Liver (tissue), 3 donors: ENCODE data around the gene C11orf97.

Experiments
- EGR1 ChIP-seq, 2 donors: IDR thresholded peaks; 2 replicates each; pipeline ENCODE4 v1.6.1; 2016 to 2018; ENCODE audit warnings: antibody characterized with exemption in 2 of 2, low read depth in 2 of 2
- GABPA ChIP-seq, 2 donors: IDR thresholded peaks in 1 of 2; conservative IDR thresholded peaks in 1 of 2; 2 replicates each; pipeline ENCODE4 v1.6.1; 2016; ENCODE audit warnings: antibody characterized with exemption in 2 of 2, mild to moderate bottlenecking in 1 of 2, moderate library complexity in 1 of 2
- HNF4G ChIP-seq: IDR thresholded peaks from 2 replicates; pipeline ENCODE4 v1.6.1; 2016; ENCODE audit warnings: antibody characterized with exemption
- JUND ChIP-seq, 2 donors: IDR thresholded peaks; 2 replicates each; pipeline ENCODE4 v1.6.1; 2016; ENCODE audit warnings: antibody characterized with exemption in 2 of 2
- RAD21 ChIP-seq, 2 donors: IDR thresholded peaks; 2 replicates each; pipeline ENCODE4 v1.6.1; 2016; ENCODE audit warnings: antibody characterized with exemption in 2 of 2, mild to moderate bottlenecking in 2 of 2
- RXRA ChIP-seq, 2 donors: IDR thresholded peaks; 2 replicates each; pipeline ENCODE4 v1.6.1; 2017 to 2018; ENCODE audit warnings: antibody characterized with exemption in 2 of 2, mild to moderate bottlenecking in 1 of 2
- TAF1 ChIP-seq: conservative IDR thresholded peaks from 2 replicates; pipeline ENCODE4 v1.6.1; 2016; ENCODE audit warnings: antibody characterized with exemption, mild to moderate bottlenecking
- YY1 ChIP-seq: IDR thresholded peaks from 2 replicates; pipeline ENCODE4 v1.6.1; 2016; ENCODE audit warnings: antibody characterized with exemption, mild to moderate bottlenecking
- ZBTB33 ChIP-seq: IDR thresholded peaks from 2 replicates; pipeline ENCODE4 v1.6.1; 2016; ENCODE audit warnings: antibody characterized with exemption
- TF ChIP-seq, protein P1 (sequence below): IDR thresholded peaks from 2 replicates; pipeline ENCODE4 v1.6.1; 2016; ENCODE audit warnings: antibody characterized with exemption, mild to moderate bottlenecking
- TF ChIP-seq, protein P2 (sequence below): fragments of 150-350 bp; IDR thresholded peaks from 2 replicates; pipeline ENCODE4 v1.5.1; 2017; ENCODE audit warnings: improper control_type of control experiment, low read depth, low read length; ENCODE audit not compliant: missing input control
- TF ChIP-seq, protein P3 (sequence below): IDR thresholded peaks from 2 replicates; pipeline ENCODE4 v1.6.1; 2016; ENCODE audit warnings: antibody characterized with exemption
- TF ChIP-seq, protein P4 (sequence below): IDR thresholded peaks from 2 replicates; pipeline ENCODE4 v1.6.1; 2016; ENCODE audit warnings: antibody characterized with exemption
- donor health status: healthy.
- donor health status: healthy.

GRCh38 chr11:94539420-94539819 lies 27.2 kb downstream of the C11orf97 start:
- TF ChIP-seq, protein P1, sequence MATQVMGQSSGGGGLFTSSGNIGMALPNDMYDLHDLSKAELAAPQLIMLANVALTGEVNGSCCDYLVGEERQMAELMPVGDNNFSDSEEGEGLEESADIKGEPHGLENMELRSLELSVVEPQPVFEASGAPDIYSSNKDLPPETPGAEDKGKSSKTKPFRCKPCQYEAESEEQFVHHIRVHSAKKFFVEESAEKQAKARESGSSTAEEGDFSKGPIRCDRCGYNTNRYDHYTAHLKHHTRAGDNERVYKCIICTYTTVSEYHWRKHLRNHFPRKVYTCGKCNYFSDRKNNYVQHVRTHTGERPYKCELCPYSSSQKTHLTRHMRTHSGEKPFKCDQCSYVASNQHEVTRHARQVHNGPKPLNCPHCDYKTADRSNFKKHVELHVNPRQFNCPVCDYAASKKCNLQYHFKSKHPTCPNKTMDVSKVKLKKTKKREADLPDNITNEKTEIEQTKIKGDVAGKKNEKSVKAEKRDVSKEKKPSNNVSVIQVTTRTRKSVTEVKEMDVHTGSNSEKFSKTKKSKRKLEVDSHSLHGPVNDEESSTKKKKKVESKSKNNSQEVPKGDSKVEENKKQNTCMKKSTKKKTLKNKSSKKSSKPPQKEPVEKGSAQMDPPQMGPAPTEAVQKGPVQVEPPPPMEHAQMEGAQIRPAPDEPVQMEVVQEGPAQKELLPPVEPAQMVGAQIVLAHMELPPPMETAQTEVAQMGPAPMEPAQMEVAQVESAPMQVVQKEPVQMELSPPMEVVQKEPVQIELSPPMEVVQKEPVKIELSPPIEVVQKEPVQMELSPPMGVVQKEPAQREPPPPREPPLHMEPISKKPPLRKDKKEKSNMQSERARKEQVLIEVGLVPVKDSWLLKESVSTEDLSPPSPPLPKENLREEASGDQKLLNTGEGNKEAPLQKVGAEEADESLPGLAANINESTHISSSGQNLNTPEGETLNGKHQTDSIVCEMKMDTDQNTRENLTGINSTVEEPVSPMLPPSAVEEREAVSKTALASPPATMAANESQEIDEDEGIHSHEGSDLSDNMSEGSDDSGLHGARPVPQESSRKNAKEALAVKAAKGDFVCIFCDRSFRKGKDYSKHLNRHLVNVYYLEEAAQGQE, result no peak
- TF ChIP-seq, protein P2, sequence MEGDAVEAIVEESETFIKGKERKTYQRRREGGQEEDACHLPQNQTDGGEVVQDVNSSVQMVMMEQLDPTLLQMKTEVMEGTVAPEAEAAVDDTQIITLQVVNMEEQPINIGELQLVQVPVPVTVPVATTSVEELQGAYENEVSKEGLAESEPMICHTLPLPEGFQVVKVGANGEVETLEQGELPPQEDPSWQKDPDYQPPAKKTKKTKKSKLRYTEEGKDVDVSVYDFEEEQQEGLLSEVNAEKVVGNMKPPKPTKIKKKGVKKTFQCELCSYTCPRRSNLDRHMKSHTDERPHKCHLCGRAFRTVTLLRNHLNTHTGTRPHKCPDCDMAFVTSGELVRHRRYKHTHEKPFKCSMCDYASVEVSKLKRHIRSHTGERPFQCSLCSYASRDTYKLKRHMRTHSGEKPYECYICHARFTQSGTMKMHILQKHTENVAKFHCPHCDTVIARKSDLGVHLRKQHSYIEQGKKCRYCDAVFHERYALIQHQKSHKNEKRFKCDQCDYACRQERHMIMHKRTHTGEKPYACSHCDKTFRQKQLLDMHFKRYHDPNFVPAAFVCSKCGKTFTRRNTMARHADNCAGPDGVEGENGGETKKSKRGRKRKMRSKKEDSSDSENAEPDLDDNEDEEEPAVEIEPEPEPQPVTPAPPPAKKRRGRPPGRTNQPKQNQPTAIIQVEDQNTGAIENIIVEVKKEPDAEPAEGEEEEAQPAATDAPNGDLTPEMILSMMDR, result no peak
- TF ChIP-seq TAF1, result no peak
- no peak for TF ChIP-seq JUND (IDR thresholded peaks at IDR 0.05)
- TF ChIP-seq, protein P3, sequence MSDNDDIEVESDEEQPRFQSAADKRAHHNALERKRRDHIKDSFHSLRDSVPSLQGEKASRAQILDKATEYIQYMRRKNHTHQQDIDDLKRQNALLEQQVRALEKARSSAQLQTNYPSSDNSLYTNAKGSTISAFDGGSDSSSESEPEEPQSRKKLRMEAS, result no peak
- TF ChIP-seq GABPA (IDR thresholded peaks at IDR 0.05 in 1 of 2, conservative IDR thresholded peaks at IDR 0.05 in 1 of 2), result no peak
- TF ChIP-seq RAD21 (IDR thresholded peaks at IDR 0.05), result no peak
- TF ChIP-seq EGR1 (IDR thresholded peaks at IDR 0.05; ENCODE audit: low read depth in 2 of 2), result no peak
- no peak for TF ChIP-seq HNF4G
- no peak for TF ChIP-seq RXRA (IDR thresholded peaks at IDR 0.05)
- no peak for TF ChIP-seq ZBTB33
- TF ChIP-seq, protein P4, sequence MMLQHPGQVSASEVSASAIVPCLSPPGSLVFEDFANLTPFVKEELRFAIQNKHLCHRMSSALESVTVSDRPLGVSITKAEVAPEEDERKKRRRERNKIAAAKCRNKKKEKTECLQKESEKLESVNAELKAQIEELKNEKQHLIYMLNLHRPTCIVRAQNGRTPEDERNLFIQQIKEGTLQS, result no peak
- TF ChIP-seq YY1, result no peak
